H1 (cell line): Measurements from ENCODE around the gene LCLAT1. TPM values are rescaled to one million over a fixed set of nuclear protein-coding genes. Genes with fewer than 3 reads are reported as not detected.

Experiments used
- CTCF ChIA-PET: fragments of 300-600 bp; sonication (Branson Sonifier 250); formaldehyde crosslinking; loops from one replicate; lab custom pipeline; 2021; ENCODE audit not compliant: partially characterized antibody; lab: Charles Lee
- POLR2A ChIA-PET: fragments of 300-600 bp; sonication (Branson Sonifier 250); formaldehyde crosslinking; loops from one replicate; lab custom pipeline; 2021; ENCODE audit warnings: inconsistent platforms; ENCODE audit not compliant: partially characterized antibody; lab: Charles Lee
- DNase-seq, 2 experiments: peaks; one replicate each; pipeline versions ENCODE4 v3.0.0 to v3.0.0-alpha.2; 2010 to 2022; ENCODE audit warnings: low spot score in 2 of 2, low read depth in 1 of 2, mixed read lengths in 1 of 2
- FAIRE-seq: peaks from 2 replicates; lab custom pipeline; 2011; peaks lifted over from hg19 to GRCh38; lab: Jason Lieb, UNC
- H2AFZ ChIP-seq: 2 replicates; pipeline ENCODE4 v1.8.1; 2012; ENCODE audit warnings: low read length, inconsistent platforms
- H2AK5ac ChIP-seq: 2 replicates; pipeline ENCODE4 v1.6.1; 2013; ENCODE audit warnings: low read depth, low read length
- H2BK120ac ChIP-seq: replicated peaks from 2 replicates; pipeline ENCODE3; 2013; ENCODE audit warnings: low read depth, low read length, inconsistent platforms
- H2BK12ac ChIP-seq: 2 replicates; pipeline ENCODE4 v1.6.1; 2013; ENCODE audit warnings: low read depth, low read length
- H2BK15ac ChIP-seq: 2 replicates; pipeline ENCODE4 v1.6.1; 2013; ENCODE audit warnings: low read length
- H2BK20ac ChIP-seq: 2 replicates; pipeline ENCODE4 v1.6.1; 2013; ENCODE audit warnings: low read length
- H2BK5ac ChIP-seq: 2 replicates; pipeline ENCODE4 v1.6.1; 2013; ENCODE audit warnings: low read depth, low read length
- H3K14ac ChIP-seq: 2 replicates; pipeline ENCODE4 v1.6.1; 2013; ENCODE audit warnings: inconsistent platforms; ENCODE audit not compliant: insufficient read length
- H3K18ac ChIP-seq: 2 replicates; pipeline ENCODE4 v1.6.1; 2013; ENCODE audit warnings: low read length; ENCODE audit errors: extremely low read depth
- H3K23ac ChIP-seq: 2 replicates; pipeline ENCODE4 v1.6.1; 2013; ENCODE audit warnings: inconsistent platforms; ENCODE audit not compliant: insufficient read length
- H3K23me2 ChIP-seq: 2 replicates; pipeline ENCODE4 v1.6.1; 2013; ENCODE audit warnings: low read depth, low read length
- H3K27ac ChIP-seq: 2 replicates; pipeline ENCODE4 v1.6.1; 2011; ENCODE audit warnings: low read depth, low read length, inconsistent platforms
- H3K27me3 ChIP-seq, 4 experiments: replicated peaks in 1 of 4; 1 replicate in 1 of 4; 2 replicates in 3 of 4; pipeline versions ENCODE4 v1.6.1 to v1.8.1; 2011 to 2013; ENCODE audit warnings: low read length in 3 of 4, mild to moderate bottlenecking in 3 of 4, inconsistent platforms in 2 of 4, mixed read lengths in 2 of 4, moderate library complexity in 1 of 4; ENCODE audit not compliant: control insufficient read depth in 3 of 4, insufficient read depth in 3 of 4; ENCODE audit errors: extremely low read depth in 1 of 4
- H3K36me3 ChIP-seq, 4 experiments: 2 replicates each; pipeline versions ENCODE4 v1.6.1 to v1.8.1; 2011 to 2013; ENCODE audit warnings: mild to moderate bottlenecking in 4 of 4, low read length in 3 of 4, moderate library complexity in 2 of 4, control low read depth in 1 of 4, inconsistent platforms in 1 of 4; ENCODE audit not compliant: insufficient read depth in 4 of 4, control insufficient read depth in 2 of 4
- H3K4ac ChIP-seq: replicated peaks from 2 replicates; pipeline ENCODE3; 2013; ENCODE audit warnings: low read length, low read depth, mixed read lengths, inconsistent platforms; ENCODE audit not compliant: insufficient read length
- H3K4me1 ChIP-seq, 4 experiments: replicated peaks in 1 of 4; 1 replicate in 1 of 4; 2 replicates in 3 of 4; pipeline versions ENCODE4 v1.6.1 to v1.8.1; 2011 to 2013; ENCODE audit warnings: low read length in 3 of 4, inconsistent platforms in 2 of 4, mixed read lengths in 1 of 4; ENCODE audit not compliant: insufficient read depth in 4 of 4, control insufficient read depth in 3 of 4
- H3K4me2 ChIP-seq, 2 experiments: 2 replicates each; pipeline versions ENCODE4 v1.6.1 to v1.8.1; 2011 to 2013; ENCODE audit warnings: low read depth in 2 of 2, low read length in 2 of 2, control low read depth in 1 of 2, inconsistent platforms in 1 of 2, mild to moderate bottlenecking in 1 of 2; ENCODE audit not compliant: insufficient read depth in 1 of 2
- H3K4me3 ChIP-seq, 4 experiments: fragments of 200-600, 300-600 bp in 1 of 4; sonication (generic), shearing (Covaris generic), sonication (Bioruptor Twin) in 1 of 4; 2 replicates each; pipeline versions ENCODE4 v1.5.1 to v1.8.1; 2011 to 2016; ENCODE audit warnings: low read length in 4 of 4, low read depth in 3 of 4, control low read depth in 2 of 4, inconsistent platforms in 2 of 4, mild to moderate bottlenecking in 2 of 4, mixed read lengths in 1 of 4, moderate library complexity in 1 of 4; ENCODE audit not compliant: insufficient read depth in 2 of 4; ENCODE audit errors: extremely low read depth in 1 of 4
- H3K56ac ChIP-seq: replicated peaks from 2 replicates; pipeline ENCODE3; 2013; ENCODE audit warnings: low read depth, mild to moderate bottlenecking, mixed read lengths, low read length, inconsistent platforms; ENCODE audit not compliant: insufficient read length
- H3K79me1 ChIP-seq: 2 replicates; pipeline ENCODE4 v1.6.1; 2013; ENCODE audit warnings: low read depth, low read length, control low read depth
- H3K79me2 ChIP-seq, 2 experiments: 2 replicates each; pipeline versions ENCODE4 v1.6.1 to v1.8.1; 2012 to 2013; ENCODE audit warnings: low read length in 2 of 2, mild to moderate bottlenecking in 2 of 2, inconsistent platforms in 1 of 2; ENCODE audit not compliant: insufficient read depth in 2 of 2, control insufficient read depth in 1 of 2
- H3K9ac ChIP-seq, 4 experiments: replicated peaks in 1 of 4; 1 replicate in 1 of 4; 2 replicates in 3 of 4; pipeline versions ENCODE4 v1.6.1 to v1.8.1; 2011 to 2013; ENCODE audit warnings: low read depth in 3 of 4, low read length in 3 of 4, control low read depth in 2 of 4, mild to moderate bottlenecking in 2 of 4, moderate library complexity in 2 of 4, inconsistent platforms in 1 of 4; ENCODE audit errors: extremely low read depth in 1 of 4
- H3K9me3 ChIP-seq, 2 experiments: 2 replicates each; pipeline versions ENCODE4 v1.6.1 to v1.8.1; 2012 to 2013; ENCODE audit warnings: mild to moderate bottlenecking in 2 of 2, moderate library complexity in 2 of 2, control low read depth in 1 of 2, inconsistent platforms in 1 of 2, low read depth in 1 of 2, low read length in 1 of 2, mixed read lengths in 1 of 2; ENCODE audit not compliant: insufficient read depth in 2 of 2
- H4K20me1 ChIP-seq, 2 experiments: replicated peaks in 1 of 2; 2 replicates each; pipeline versions ENCODE3 to v1.8.1; 2011 to 2013; ENCODE audit warnings: inconsistent platforms in 2 of 2, low read length in 2 of 2, mild to moderate bottlenecking in 1 of 2; ENCODE audit not compliant: insufficient read depth in 2 of 2, control insufficient read depth in 1 of 2
- H4K5ac ChIP-seq: 2 replicates; pipeline ENCODE4 v1.6.1; 2013; ENCODE audit warnings: low read length, low read depth, mixed read lengths, inconsistent platforms; ENCODE audit not compliant: insufficient read length
- H4K8ac ChIP-seq: 2 replicates; pipeline ENCODE4 v1.8.0; 2013; ENCODE audit warnings: mild to moderate bottlenecking, moderate library complexity, low read length, inconsistent platforms; ENCODE audit not compliant: insufficient read depth; ENCODE audit errors: extremely low read depth
- H4K91ac ChIP-seq: replicated peaks from 2 replicates; pipeline ENCODE3; 2013; ENCODE audit warnings: low read length, mixed read lengths, inconsistent platforms; ENCODE audit not compliant: insufficient read length
- HDAC6 ChIP-seq: IDR thresholded peaks from one replicate; pipeline ENCODE4 v1.7.1; 2012; ENCODE audit warnings: low read depth, mild to moderate bottlenecking, inconsistent platforms, low read length, moderate library complexity
- KDM1A ChIP-seq: fragments of 200-600, 300-600 bp; sonication (generic); IDR thresholded peaks from 2 replicates; pipeline ENCODE4 v1.7.1; 2016; ENCODE audit warnings: mild to moderate bottlenecking, low read length, borderline replicate concordance
- POLR2AphosphoS5 ChIP-seq: IDR thresholded peaks from 2 replicates; pipeline ENCODE4 v1.6.1; 2011; ENCODE audit warnings: low read depth, low read length
- POU5F1 ChIP-seq: IDR thresholded peaks from 2 replicates; pipeline ENCODE4 v1.6.1; 2011; ENCODE audit warnings: low read depth, mild to moderate bottlenecking, low read length, moderate library complexity
- RBBP5 ChIP-seq: IDR thresholded peaks from 2 replicates; pipeline ENCODE4 v1.7.1; 2012; ENCODE audit warnings: low read depth, mild to moderate bottlenecking, inconsistent platforms, low read length, moderate library complexity, borderline replicate concordance
- YY1 ChIP-seq: IDR thresholded peaks from 2 replicates; pipeline ENCODE4 v1.6.1; 2011; ENCODE audit warnings: low read depth, mild to moderate bottlenecking, low read length
- WGBS, 2 experiments: shearing (Covaris generic) in 1 of 2; methylation state at CpG; one replicate each; pipeline versions ENCODE4 v1.1.6 to v1.1.7; 2013 to 2015; ENCODE audit warnings: low lambda C conversion rate in 2 of 2, mixed read lengths in 2 of 2, inconsistent platforms in 1 of 2, low coverage in 1 of 2, missing lambda C conversion rate in 1 of 2; ENCODE audit not compliant: insufficient replicate concordance in 2 of 2, insufficient coverage in 1 of 2, insufficient read length in 1 of 2; ENCODE audit errors: extremely low coverage in 1 of 2, missing lambda C conversion rate in 1 of 2; 5-methylcytosine and 5-hydroxymethylcytosine counted together
- polyA plus RNA-seq, 7 experiments: library from polyadenylated mRNA; depleted of rRNA in 3 of 7; stranded (reverse) in 5 of 7; unstranded in 2 of 7; fragments of >200 nt in 5 of 7; fragments of 200-250 nt in 2 of 7; gene quantifications; 1 replicate in 5 of 7; 2 replicates in 1 of 7; 4 replicates in 1 of 7; pipeline versions ENCODE4 v1.2.1 to v1.2.3, GENCODE V29; 2011 to 2013; ENCODE audit warnings: missing spikeins in 2 of 7, mixed read lengths in 2 of 7
- total RNA-seq: library from RNA; stranded (reverse); fragmentation: NEBNext Ultra II Directional; extraction: Animal tissue kit (Norgen Biotek cat#: 25700); gene quantifications from 2 replicates; pipeline ENCODE4 v1.2.1, GENCODE V29; 2021
- TF ChIP-seq, protein P1 (sequence below): IDR thresholded peaks from 2 replicates; pipeline ENCODE4 v1.6.1; 2012; ENCODE audit warnings: inconsistent platforms

The LCLAT1 gene
- total and polyA plus RNA-seq, 2 of the 8 experiments (the other 6 are each of a cell fraction or from before 2014, with no cell fraction given) = 7.6 to 22.0 TPM

DNA sequence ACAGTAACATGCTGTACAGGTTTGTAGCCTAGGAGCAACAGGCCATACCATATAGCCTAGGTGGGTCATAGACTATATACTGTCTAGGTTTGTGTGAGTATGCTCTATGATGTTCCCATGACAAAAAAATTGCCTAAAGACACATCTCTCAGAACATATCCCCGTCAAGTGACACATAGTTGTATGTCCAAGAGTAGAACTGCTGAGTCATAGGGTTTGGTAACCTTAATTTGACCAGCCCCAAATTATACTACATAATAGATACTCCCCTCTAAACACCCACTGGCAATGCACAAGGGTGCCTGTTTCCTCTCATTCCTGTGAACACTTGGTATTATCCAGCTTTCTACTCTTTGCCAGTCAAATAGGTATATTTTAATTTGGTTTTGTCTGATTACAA is 161.6 kb downstream of the LCLAT1 start:
- H3K56ac ChIP-seq = no peak overlapping the region
- H3K18ac ChIP-seq = no peak overlapping the region
- no peak overlapping the region for H4K91ac ChIP-seq
- H3K27ac ChIP-seq = no peak overlapping the region
- H2BK12ac ChIP-seq = no peak overlapping the region
- H3K4me3 ChIP-seq = no peak overlapping the region
- H2BK120ac ChIP-seq = no peak overlapping the region
- no peak overlapping the region for H2BK5ac ChIP-seq
- no peaks in the 10 kb centered on the region for H3K27me3 ChIP-seq
- POLR2A ChIA-PET = no interaction called here
- H3K23me2 ChIP-seq = no peaks in the 10 kb centered on the region
- no peak overlapping the region for H3K9ac ChIP-seq
- no peaks in the 10 kb centered on the region for H3K79me1 ChIP-seq
- H2AK5ac ChIP-seq = no peak overlapping the region
- WGBS, 2 experiments = 90% methylated on average over 1 of the region's 1 CpG; no CpG with 5 or more reads in 1 of the 2 experiments
- no peak overlapping the region for H3K4me2 ChIP-seq
- H4K5ac ChIP-seq = no peak overlapping the region
- H3K79me2 ChIP-seq = no peaks in the 10 kb centered on the region
- CTCF ChIA-PET = interaction anchor here (1.7 kb wide), 1 partner anchor 10 kb away, joined by 4 read pairs; no protein-coding TSS in a partner anchor
- no peak overlapping the region for H3K4ac ChIP-seq
- no peak overlapping the region for H2BK20ac ChIP-seq
- no peak overlapping the region for H3K14ac ChIP-seq
- FAIRE-seq = no peak
- no peak for TF ChIP-seq POLR2AphosphoS5
- no peak for TF ChIP-seq RBBP5
- TF ChIP-seq, protein P1, sequence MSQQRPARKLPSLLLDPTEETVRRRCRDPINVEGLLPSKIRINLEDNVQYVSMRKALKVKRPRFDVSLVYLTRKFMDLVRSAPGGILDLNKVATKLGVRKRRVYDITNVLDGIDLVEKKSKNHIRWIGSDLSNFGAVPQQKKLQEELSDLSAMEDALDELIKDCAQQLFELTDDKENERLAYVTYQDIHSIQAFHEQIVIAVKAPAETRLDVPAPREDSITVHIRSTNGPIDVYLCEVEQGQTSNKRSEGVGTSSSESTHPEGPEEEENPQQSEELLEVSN = no peak
- TF ChIP-seq YY1 = no peak
- no peak for TF ChIP-seq POU5F1
- no peak for TF ChIP-seq HDAC6
- no peak for TF ChIP-seq KDM1A
- no peak overlapping the region for H2BK15ac ChIP-seq
- no peaks in the 10 kb centered on the region for H4K20me1 ChIP-seq
- peaks cover 3 to 14% (median 12%) of the 10 kb centered on the region in 4 experiments; a peak in 5 of 7 replicates for H3K4me1 ChIP-seq
- DNase-seq = no peak
- no peak overlapping the region for H2AFZ ChIP-seq
- H3K23ac ChIP-seq = no peak overlapping the region
- H3K9me3 ChIP-seq = no peaks in the 10 kb centered on the region
- no peaks in the 10 kb centered on the region for H3K36me3 ChIP-seq
- no peak overlapping the region for H4K8ac ChIP-seq
